Suprapubic skin (tissue), 4 donors: ENCODE measurements around the gene FAM210B. TPM values are rescaled to one million over a fixed set of nuclear protein-coding genes. Genes with fewer than 3 reads are reported as not detected.
"Not testable (repeated sequence)": the region's sequence is repeated elsewhere in the genome, so short reads cannot be mapped to it uniquely, and the experiment has no call there.

Experiments
- DNase-seq, 2 donors: peaks; one replicate each; pipeline ENCODE4 v3.0.0-alpha.2; 2019; ENCODE audit warnings: low spot score in 2 of 2
- H3K27ac ChIP-seq: fragments of 200-600 bp; sonication (generic); one replicate; pipeline ENCODE4 v1.5.1; 2019
- H3K27me3 ChIP-seq: fragments of 200-600 bp; sonication (generic); one replicate; pipeline ENCODE4 v1.5.1; 2019
- H3K36me3 ChIP-seq: fragments of 200-600 bp; sonication (generic); one replicate; pipeline ENCODE4 v1.5.1; 2019
- H3K4me1 ChIP-seq: fragments of 200-600 bp; sonication (generic); one replicate; pipeline ENCODE4 v1.5.1; 2019
- H3K4me3 ChIP-seq: fragments of 200-600 bp; sonication (generic); one replicate; pipeline ENCODE4 v1.5.1; 2019; ENCODE audit warnings: mild to moderate bottlenecking
- H3K9me3 ChIP-seq: fragments of 200-600 bp; sonication (generic); one replicate; pipeline ENCODE4 v1.5.1; 2019
- CTCF ChIP-seq, 2 donors: fragments of 200-600 bp in 1 of 2; fragments of 450-650 bp in 1 of 2; sonication (generic) in 1 of 2; IDR thresholded peaks; one replicate each; pipeline ENCODE4 v1.5.1; 2016 to 2019; ENCODE audit warnings: antibody characterized with exemption in 2 of 2, mild to moderate bottlenecking in 1 of 2, moderate library complexity in 1 of 2
- EP300 ChIP-seq: sonication (generic); formaldehyde crosslinking; IDR thresholded peaks from one replicate; pipeline ENCODE4 v1.6.1; 2017; ENCODE audit warnings: antibody characterized with exemption
- POLR2A ChIP-seq, 2 donors: fragments of 450-650 bp; IDR thresholded peaks; one replicate each; pipeline ENCODE4 v1.6.1; 2017; ENCODE audit warnings: antibody characterized with exemption in 2 of 2, mild to moderate bottlenecking in 2 of 2, moderate library complexity in 2 of 2
- POLR2AphosphoS5 ChIP-seq, 3 donors: sonication (generic); formaldehyde crosslinking; IDR thresholded peaks; one replicate each; pipeline ENCODE4 v1.6.1; 2017; ENCODE audit warnings: antibody characterized with exemption in 3 of 3
- WGBS: methylation state at CpG from one replicate; pipeline ENCODE4 v1.1.5; 2018; 5-methylcytosine and 5-hydroxymethylcytosine counted together
- total RNA-seq, 4 donors: library from RNA; depleted of rRNA; stranded (reverse); fragments of >200 nt; gene quantifications; one replicate each; pipeline ENCODE4 v1.1.0, GENCODE V29; 2016

Gene FAM210B
- total RNA-seq, 4 donors from 2014 or later: 44.0 to 75.3 (median 58.4) TPM

GRCh38 chr20:56386219-56386618, 27.4 kb downstream of the FAM210B start:
- Histone ChIP-seq H3K27me3 (no peaks in the 10 kb centered on the region), H3K4me3 (no peak overlapping the region), H3K9me3 (no peaks in the 10 kb centered on the region), H3K27ac (no peak overlapping the region), H3K4me1 (peaks cover 3% of the 10 kb centered on the region), H3K36me3 (no peaks in the 10 kb centered on the region)
- DNase-seq: no peak
- TF ChIP-seq EP300 (no peak), CTCF (IDR thresholded peaks at IDR 0.05) (no peak), POLR2AphosphoS5 (IDR thresholded peaks at IDR 0.05) (no peak), POLR2A (IDR thresholded peaks at IDR 0.05) (no peak)
- 99% methylated on average over 6 of the region's 6 CpGs for WGBS

GRCh38 chr20:56388882-56389281, 30.1 kb downstream of the FAM210B start:
- H3K27ac ChIP-seq: no peak overlapping the region
- H3K27me3 ChIP-seq: no peaks in the 10 kb centered on the region
- H3K9me3 ChIP-seq: no peaks in the 10 kb centered on the region
- no peak overlapping the region for H3K4me3 ChIP-seq
- DNase-seq: no peak
- no peaks in the 10 kb centered on the region for H3K36me3 ChIP-seq
- 76% methylated on average over 4 of the region's 4 CpGs for WGBS
- TF ChIP-seq EP300: no peak
- TF ChIP-seq POLR2A (IDR thresholded peaks at IDR 0.05): no peak
- TF ChIP-seq POLR2AphosphoS5 (IDR thresholded peaks at IDR 0.05): no peak
- no peak for TF ChIP-seq CTCF (IDR thresholded peaks at IDR 0.05)
- H3K4me1 ChIP-seq: peaks cover 17% of the 10 kb centered on the region

GRCh38 chr20:56389807-56390206, 31.0 kb downstream of the FAM210B start:
- Histone ChIP-seq H3K4me3 (no peak overlapping the region), H3K9me3 (no peaks in the 10 kb centered on the region), H3K27me3 (no peaks in the 10 kb centered on the region), H3K27ac (no peak overlapping the region), H3K4me1 (peaks cover 23% of the 10 kb centered on the region), H3K36me3 (no peaks in the 10 kb centered on the region)
- 96% methylated on average over 4 of the region's 4 CpGs for WGBS
- DNase-seq: no peak
- TF ChIP-seq CTCF (IDR thresholded peaks at IDR 0.05) (no peak), POLR2A (IDR thresholded peaks at IDR 0.05) (no peak), POLR2AphosphoS5 (IDR thresholded peaks at IDR 0.05) (no peak), EP300 (no peak)

GRCh38 chr20:56390396-56390795, 31.6 kb downstream of the FAM210B start:
- WGBS: 95% methylated on average over 9 of the region's 9 CpGs
- H3K9me3 ChIP-seq, H3K27ac ChIP-seq, H3K27me3 ChIP-seq, DNase-seq, H3K4me3 ChIP-seq, H3K36me3 ChIP-seq: not testable (repeated sequence)
- peaks cover 23% of the 10 kb centered on the region for H3K4me1 ChIP-seq

GRCh38 chr20:56391037-56391436, 32.3 kb downstream of the FAM210B start:
- Histone ChIP-seq H3K4me3 (peak overlapping the region; percentile 83), H3K27ac (no peak overlapping the region), H3K36me3 (peaks cover 11% of the 10 kb centered on the region), H3K4me1 (peaks cover 23% of the 10 kb centered on the region), H3K9me3 (no peaks in the 10 kb centered on the region), H3K27me3 (no peaks in the 10 kb centered on the region)
- 28% methylated on average over 10 of the region's 10 CpGs for WGBS
- no peak for DNase-seq
- TF ChIP-seq POLR2A (IDR thresholded peaks at IDR 0.05) (no peak), EP300 (no peak), POLR2AphosphoS5 (IDR thresholded peaks at IDR 0.05) (no peak), CTCF (IDR thresholded peaks at IDR 0.05) (no peak)

GRCh38 chr20:56391596-56392131, 32.9 kb downstream of the FAM210B start:
- H3K36me3 ChIP-seq: peaks cover 17% of the 10 kb centered on the region
- WGBS: under 1% methylated on average over 29 of the region's 29 CpGs
- peak overlapping the region; percentile 83 for H3K4me3 ChIP-seq
- peak overlapping the region; percentile 93 for H3K27ac ChIP-seq
- TF ChIP-seq POLR2AphosphoS5 (IDR thresholded peaks at IDR 0.05) (no peak), POLR2A (IDR thresholded peaks at IDR 0.05) (no peak), CTCF (IDR thresholded peaks at IDR 0.05) (no peak), EP300 (no peak)
- H3K4me1 ChIP-seq: peaks cover 23% of the 10 kb centered on the region
- no peak for DNase-seq
- no peaks in the 10 kb centered on the region for H3K9me3 ChIP-seq
- H3K27me3 ChIP-seq: no peaks in the 10 kb centered on the region
